Neural cell (in vitro differentiated cells): ENCODE measurements around the gene SLC25A52.

Source experiments
- EZH2 ChIP-seq: fragments of 200-600, 300-800 bp; shearing (Covaris generic), sonication (generic); IDR thresholded peaks from 2 replicates; pipeline ENCODE4 v1.6.1; 2014; ENCODE audit warnings: antibody characterized with exemption, low read length, borderline replicate concordance, mild to moderate bottlenecking; ENCODE audit not compliant: insufficient read depth, poor library complexity, severe bottlenecking
- MXI1 ChIP-seq: fragments of 450-650 bp; conservative IDR thresholded peaks from 2 replicates; pipeline ENCODE4 v1.6.1; 2014; ENCODE audit warnings: antibody characterized with exemption, mild to moderate bottlenecking; ENCODE audit not compliant: poor library complexity, severe bottlenecking
- POLR2AphosphoS5 ChIP-seq: IDR thresholded peaks from 2 replicates; pipeline ENCODE4 v1.6.1; 2012
- RAD21 ChIP-seq: fragments of 450-650 bp; conservative IDR thresholded peaks from 2 replicates; pipeline ENCODE4 v1.6.1; 2014; ENCODE audit warnings: antibody characterized with exemption, mild to moderate bottlenecking, moderate library complexity
- REST ChIP-seq: IDR thresholded peaks from 2 replicates; pipeline ENCODE4 v1.6.1; 2012; ENCODE audit warnings: borderline replicate concordance
- SMC3 ChIP-seq: fragments of 450-650 bp; conservative IDR thresholded peaks from 2 replicates; pipeline ENCODE4 v1.6.1; 2014; ENCODE audit warnings: antibody characterized with exemption, mild to moderate bottlenecking, moderate library complexity; ENCODE audit not compliant: poor library complexity
- TAF1 ChIP-seq: IDR thresholded peaks from 2 replicates; pipeline ENCODE4 v1.6.1; 2012; ENCODE audit warnings: low read depth
- TF ChIP-seq, protein P1 (sequence below): fragments of 450-650 bp; IDR thresholded peaks from 2 replicates; pipeline ENCODE4 v1.5.1; 2014; ENCODE audit warnings: antibody characterized with exemption, mild to moderate bottlenecking, moderate library complexity; ENCODE audit not compliant: poor library complexity, severe bottlenecking

- no peak for TF ChIP-seq MXI1
- TF ChIP-seq, protein P1, sequence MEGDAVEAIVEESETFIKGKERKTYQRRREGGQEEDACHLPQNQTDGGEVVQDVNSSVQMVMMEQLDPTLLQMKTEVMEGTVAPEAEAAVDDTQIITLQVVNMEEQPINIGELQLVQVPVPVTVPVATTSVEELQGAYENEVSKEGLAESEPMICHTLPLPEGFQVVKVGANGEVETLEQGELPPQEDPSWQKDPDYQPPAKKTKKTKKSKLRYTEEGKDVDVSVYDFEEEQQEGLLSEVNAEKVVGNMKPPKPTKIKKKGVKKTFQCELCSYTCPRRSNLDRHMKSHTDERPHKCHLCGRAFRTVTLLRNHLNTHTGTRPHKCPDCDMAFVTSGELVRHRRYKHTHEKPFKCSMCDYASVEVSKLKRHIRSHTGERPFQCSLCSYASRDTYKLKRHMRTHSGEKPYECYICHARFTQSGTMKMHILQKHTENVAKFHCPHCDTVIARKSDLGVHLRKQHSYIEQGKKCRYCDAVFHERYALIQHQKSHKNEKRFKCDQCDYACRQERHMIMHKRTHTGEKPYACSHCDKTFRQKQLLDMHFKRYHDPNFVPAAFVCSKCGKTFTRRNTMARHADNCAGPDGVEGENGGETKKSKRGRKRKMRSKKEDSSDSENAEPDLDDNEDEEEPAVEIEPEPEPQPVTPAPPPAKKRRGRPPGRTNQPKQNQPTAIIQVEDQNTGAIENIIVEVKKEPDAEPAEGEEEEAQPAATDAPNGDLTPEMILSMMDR, result no peak
- no peak for TF ChIP-seq RAD21
- no peak for TF ChIP-seq EZH2
- TF ChIP-seq SMC3, result no peak
- TF ChIP-seq TAF1, result no peak
- no peak for TF ChIP-seq REST
- TF ChIP-seq POLR2AphosphoS5, result no peak
Observed at GRCh38 chr18:31776093-31776492, 15.4 kb upstream of the SLC25A52 start.
